ENCODE measurements around the gene CELSR2.

Gene CELSR2

GRCh38 chr1:109294481-109294880, 45.1 kb downstream of the CELSR2 start (continued):
- TF ChIP-seq ZNF513 (tag by site-specific recombination; IDR thresholded peaks at IDR 0.05) (no peak), PBX3 (CRISPR knock-in tag; IDR thresholded peaks at IDR 0.05) (no peak), ZNF37A (tag by site-specific recombination; IDR thresholded peaks at IDR 0.05) (no peak), ZNF341 (tag by site-specific recombination; IDR thresholded peaks at IDR 0.05; ENCODE audit: low read depth) (no peak), PRDM10 (tag by site-specific recombination; IDR thresholded peaks at IDR 0.05) (no peak)

GRCh38 chr1:109295712-109296415, 46.5 kb downstream of the CELSR2 start:
- ChIA-PET POLR2A (no interaction called here), CTCF (interaction anchor here (0.7 to 1.0 kb wide), 3 partner anchors 20 to 227 kb away, joined by 3 to 5 read pairs (median 3); no protein-coding TSS in a partner anchor)
- no peaks in the 10 kb centered on the region for H3K9me3 ChIP-seq (ENCODE audit: control insufficient read depth, insufficient read depth, low read depth, low read length)
- no peak for TF ChIP-seq ZNF830 (tag by site-specific recombination; IDR thresholded peaks at IDR 0.05; ENCODE audit: low read depth)
- no peak for TF ChIP-seq ZNF571 (tag by site-specific recombination; IDR thresholded peaks at IDR 0.05)
- TF ChIP-seq ZNF202 (tag by site-specific recombination; IDR thresholded peaks at IDR 0.05; ENCODE audit: borderline replicate concordance) = no peak
- no peak for TF ChIP-seq YY2 (tag by site-specific recombination; IDR thresholded peaks at IDR 0.05)
- no peak for TF ChIP-seq ZNF214 (tag by site-specific recombination; IDR thresholded peaks at IDR 0.05; ENCODE audit: borderline replicate concordance)
- TF ChIP-seq ZBTB7A (tag by site-specific recombination; IDR thresholded peaks at IDR 0.05; ENCODE audit: low read depth) = no peak
- no peak for TF ChIP-seq ZFP69B (tag by site-specific recombination; IDR thresholded peaks at IDR 0.05)
- TF ChIP-seq ZNF560 (tag by site-specific recombination; IDR thresholded peaks at IDR 0.05; ENCODE audit: borderline replicate concordance) = no peak
- no peak overlapping the region for H3K4me3 ChIP-seq (ENCODE audit: low read depth, low read length)
- H3K27ac ChIP-seq (ENCODE audit: extremely low read depth, low read depth, low read length) = no peak overlapping the region
- H3K4me1 ChIP-seq (ENCODE audit: control insufficient read depth, insufficient read depth, low read length) = no peaks in the 10 kb centered on the region
- no peaks in the 10 kb centered on the region for H3K36me3 ChIP-seq (ENCODE audit: control insufficient read depth in 2 of 2, insufficient read depth in 1 of 2, low read length in 2 of 2)

- Histone ChIP-seq H3K9me3 (ENCODE audit: control insufficient read depth, insufficient read depth, low read depth, low read length) (no peaks in the 10 kb centered on the region), H3K36me3 (ENCODE audit: control insufficient read depth in 2 of 2, insufficient read depth in 1 of 2, low read length in 2 of 2) (no peaks in the 10 kb centered on the region), H3K27ac (ENCODE audit: extremely low read depth, low read depth, low read length) (no peak overlapping the region), H3K4me1 (ENCODE audit: control insufficient read depth, insufficient read depth, low read length) (no peaks in the 10 kb centered on the region), H3K4me3 (ENCODE audit: low read depth, low read length) (no peak overlapping the region)
- ChIA-PET CTCF (interaction anchor here (0.6 to 1.0 kb wide), 2 partner anchors 24 to 102 kb away, joined by 3 read pairs; no protein-coding TSS in a partner anchor), POLR2A (no interaction called here)
- TF ChIP-seq SP2 (tag by site-specific recombination; IDR thresholded peaks at IDR 0.05) = no peak
- TF ChIP-seq YY1 (tag by site-specific recombination; IDR thresholded peaks at IDR 0.05) = no peak
- no peak for TF ChIP-seq GLI4 (tag by site-specific recombination; IDR thresholded peaks at IDR 0.05)
- TF ChIP-seq ZNF404 (tag by site-specific recombination; IDR thresholded peaks at IDR 0.05) = no peak
- TF ChIP-seq ZNF426 (tag by site-specific recombination; IDR thresholded peaks at IDR 0.05) = no peak
- no peak for TF ChIP-seq ZNF214 (tag by site-specific recombination; IDR thresholded peaks at IDR 0.05; ENCODE audit: borderline replicate concordance)
- TF ChIP-seq SCRT2 (tag by site-specific recombination; IDR thresholded peaks at IDR 0.05) = no peak
Measured at GRCh38 chr1:109296782-109297181, 47.4 kb downstream of the CELSR2 start.
